ENCODE results near the gene SLC26A8. TPM values are rescaled to one million over a fixed set of nuclear protein-coding genes. Genes with fewer than 3 reads are reported as not detected.

SLC26A8 gene
- total RNA-seq, 1 experiment from 2014 or later: not detected

GRCh38 chr6:36027501-36028087 lies 3.2 kb upstream of the SLC26A8 start, which contains the start of gene MAPK14 (continued):
- TF ChIP-seq, protein P1, sequence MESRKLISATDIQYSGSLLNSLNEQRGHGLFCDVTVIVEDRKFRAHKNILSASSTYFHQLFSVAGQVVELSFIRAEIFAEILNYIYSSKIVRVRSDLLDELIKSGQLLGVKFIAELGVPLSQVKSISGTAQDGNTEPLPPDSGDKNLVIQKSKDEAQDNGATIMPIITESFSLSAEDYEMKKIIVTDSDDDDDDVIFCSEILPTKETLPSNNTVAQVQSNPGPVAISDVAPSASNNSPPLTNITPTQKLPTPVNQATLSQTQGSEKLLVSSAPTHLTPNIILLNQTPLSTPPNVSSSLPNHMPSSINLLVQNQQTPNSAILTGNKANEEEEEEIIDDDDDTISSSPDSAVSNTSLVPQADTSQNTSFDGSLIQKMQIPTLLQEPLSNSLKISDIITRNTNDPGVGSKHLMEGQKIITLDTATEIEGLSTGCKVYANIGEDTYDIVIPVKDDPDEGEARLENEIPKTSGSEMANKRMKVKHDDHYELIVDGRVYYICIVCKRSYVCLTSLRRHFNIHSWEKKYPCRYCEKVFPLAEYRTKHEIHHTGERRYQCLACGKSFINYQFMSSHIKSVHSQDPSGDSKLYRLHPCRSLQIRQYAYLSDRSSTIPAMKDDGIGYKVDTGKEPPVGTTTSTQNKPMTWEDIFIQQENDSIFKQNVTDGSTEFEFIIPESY (IDR thresholded peaks at IDR 0.05; ENCODE audit: extremely low read depth, insufficient replicate concordance, low read length): peak; percentile 99
- TF ChIP-seq SP1 (IDR thresholded peaks at IDR 0.05; ENCODE audit: low read depth) (no peak; the same call in 1 of the 2 replicates), ZNF274 (IDR thresholded peaks at IDR 0.05; ENCODE audit: low read depth, low read length) (no peak), RAD21 (IDR thresholded peaks at IDR 0.05; ENCODE audit: low read depth) (peak; percentile 91), CEBPB (IDR thresholded peaks at IDR 0.05; ENCODE audit: low read depth) (no peak), EGR1 (IDR thresholded peaks at IDR 0.05; ENCODE audit: low read depth) (no peak), POLR2AphosphoS5 (IDR thresholded peaks at IDR 0.05; ENCODE audit: low read depth, low read length) (peak; percentile 98), EZH2phosphoT487 (IDR thresholded peaks at IDR 0.05; ENCODE audit: borderline replicate concordance) (no peak), SRF (IDR thresholded peaks at IDR 0.05; ENCODE audit: low read depth) (peak; percentile 99), JUND (IDR thresholded peaks at IDR 0.05) (no peak), EZH2 (IDR thresholded peaks at IDR 0.05) (no peak), FOSL1 (IDR thresholded peaks at IDR 0.05; ENCODE audit: low read depth) (no peak), SIN3A (IDR thresholded peaks at IDR 0.05; ENCODE audit: low read depth) (peak; percentile 87)
- TF ChIP-seq, protein P2, sequence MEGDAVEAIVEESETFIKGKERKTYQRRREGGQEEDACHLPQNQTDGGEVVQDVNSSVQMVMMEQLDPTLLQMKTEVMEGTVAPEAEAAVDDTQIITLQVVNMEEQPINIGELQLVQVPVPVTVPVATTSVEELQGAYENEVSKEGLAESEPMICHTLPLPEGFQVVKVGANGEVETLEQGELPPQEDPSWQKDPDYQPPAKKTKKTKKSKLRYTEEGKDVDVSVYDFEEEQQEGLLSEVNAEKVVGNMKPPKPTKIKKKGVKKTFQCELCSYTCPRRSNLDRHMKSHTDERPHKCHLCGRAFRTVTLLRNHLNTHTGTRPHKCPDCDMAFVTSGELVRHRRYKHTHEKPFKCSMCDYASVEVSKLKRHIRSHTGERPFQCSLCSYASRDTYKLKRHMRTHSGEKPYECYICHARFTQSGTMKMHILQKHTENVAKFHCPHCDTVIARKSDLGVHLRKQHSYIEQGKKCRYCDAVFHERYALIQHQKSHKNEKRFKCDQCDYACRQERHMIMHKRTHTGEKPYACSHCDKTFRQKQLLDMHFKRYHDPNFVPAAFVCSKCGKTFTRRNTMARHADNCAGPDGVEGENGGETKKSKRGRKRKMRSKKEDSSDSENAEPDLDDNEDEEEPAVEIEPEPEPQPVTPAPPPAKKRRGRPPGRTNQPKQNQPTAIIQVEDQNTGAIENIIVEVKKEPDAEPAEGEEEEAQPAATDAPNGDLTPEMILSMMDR (IDR thresholded peaks at IDR 0.05 in 2 of 3, conservative IDR thresholded peaks at IDR 0.05 in 1 of 3; ENCODE audit: borderline replicate concordance in 1 of 3, insufficient read depth in 1 of 3, low read depth in 2 of 3, low read length in 2 of 3): peak; percentile 78 to 88 (median 79)

All from HCT116 (cell line).